DMS153 treated with DMSO at 0.1 percent for 48 hours (cell line): ENCODE data around the gene PCCA.
"Not testable (repeated sequence)": the region's sequence is repeated elsewhere in the genome, so short reads cannot be mapped to it uniquely, and the experiment has no call there.

ENCODE experiments used
- DNase-seq: peaks from one replicate; lab custom pipeline; 2025; ENCODE audit not compliant: unreplicated experiment; lab: John Stamatoyannopoulos, UW

The PCCA gene

GRCh38 chr13:100096526-100096925 is 7.6 kb downstream of the PCCA start:
- DNase-seq: no peak

GRCh38 chr13:100097821-100098220 is 8.9 kb downstream of the PCCA start:
- no peak for DNase-seq

GRCh38 chr13:100098445-100099116 is 9.7 kb downstream of the PCCA start:
- no peak for DNase-seq

GRCh38 chr13:100099117-100099445 is 10.2 kb downstream of the PCCA start:
- not testable (repeated sequence) for DNase-seq

- peak; percentile 3 for DNase-seq
Measured at GRCh38 chr13:100100115-100100879, 11.4 kb downstream of the PCCA start.

DNA sequence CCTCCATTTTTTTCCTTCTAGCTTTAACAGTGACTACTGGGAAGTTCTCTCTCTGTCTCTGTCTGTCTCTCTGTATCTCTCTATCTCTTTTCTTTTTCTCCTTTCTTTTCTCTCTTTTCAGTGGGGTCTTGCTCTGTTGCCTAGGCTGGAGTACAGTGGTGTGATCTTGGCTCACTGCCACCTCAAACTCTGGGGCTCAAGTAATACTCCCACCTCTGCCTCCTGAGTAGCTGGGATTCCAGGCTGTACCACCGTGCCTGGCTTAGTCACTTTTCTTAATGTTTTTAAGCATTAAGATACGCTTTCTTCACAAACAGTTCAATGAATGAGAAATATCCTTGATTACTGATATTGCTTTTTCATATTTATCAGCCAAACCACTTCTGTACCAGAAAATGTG is 13.1 kb downstream of the PCCA start:
- no peak for DNase-seq

- DNase-seq: no peak
Measured at GRCh38 chr13:100106005-100106404, 17.1 kb downstream of the PCCA start.

- DNase-seq: no peak
Measured at GRCh38 chr13:100106705-100107104, 17.8 kb downstream of the PCCA start.

- no peak for DNase-seq
Measured at GRCh38 chr13:100108913-100109507, 20.1 kb downstream of the PCCA start.

- no peak for DNase-seq
Measured at GRCh38 chr13:100110269-100110668, 21.4 kb downstream of the PCCA start.

DNA sequence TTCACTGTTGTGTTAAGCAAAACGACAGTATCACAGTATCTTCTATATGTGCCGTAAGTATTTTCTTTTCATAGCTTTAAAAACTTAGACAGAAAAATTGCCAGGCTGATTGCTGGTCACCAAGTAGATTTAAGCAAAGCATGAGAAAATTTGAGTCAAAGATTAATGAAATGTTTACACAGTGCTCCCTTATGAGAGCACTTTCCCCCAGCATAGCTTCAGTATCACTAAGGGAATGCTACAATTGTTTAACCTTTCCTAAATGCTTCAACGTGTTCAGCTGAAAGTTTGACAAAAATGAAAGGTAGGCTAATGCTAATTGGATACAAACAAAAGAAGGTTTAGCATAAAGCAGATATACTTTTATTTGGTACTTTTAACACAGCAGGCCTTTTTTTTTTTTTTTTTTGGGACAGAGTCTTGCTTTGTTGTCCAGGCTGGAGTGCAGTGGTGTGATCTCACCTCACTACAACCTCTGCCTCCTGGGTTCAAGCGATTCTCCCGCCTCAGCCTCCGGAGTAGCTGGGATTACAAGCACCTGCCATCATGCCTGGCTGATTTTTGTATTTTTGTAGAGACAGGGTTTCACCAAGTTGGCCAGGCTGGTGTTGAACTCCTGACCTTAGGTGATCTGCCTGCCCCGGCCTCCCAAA is 23.4 kb downstream of the PCCA start:
- no peak for DNase-seq

DNA sequence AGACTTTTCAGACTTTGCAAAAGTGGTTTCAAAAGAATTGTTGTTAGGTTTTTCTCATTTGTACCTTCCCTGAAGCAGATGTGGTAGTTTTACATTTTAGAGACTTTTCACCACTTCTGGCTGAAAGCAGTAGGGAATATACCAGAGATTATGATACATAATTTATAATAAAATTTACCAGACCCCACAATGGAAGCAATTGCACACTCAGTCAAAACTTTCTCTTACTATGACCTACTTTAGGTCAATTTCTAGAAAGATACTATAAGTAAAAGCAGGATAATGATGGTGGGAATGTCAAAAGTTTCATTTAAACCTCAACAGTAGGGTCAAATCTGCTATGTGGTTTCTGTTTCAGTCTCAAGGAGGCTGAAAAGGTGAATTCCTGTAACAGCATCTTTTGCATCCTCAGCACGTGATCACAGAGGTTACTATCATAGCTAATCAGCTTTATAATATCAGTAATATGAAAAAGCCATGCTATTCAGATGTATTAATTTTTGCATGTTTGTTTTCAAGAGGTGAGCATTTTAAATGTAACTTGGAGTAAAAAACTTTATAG is 26.9 kb downstream of the PCCA start:
- no peak for DNase-seq

- no peak for DNase-seq
Measured at GRCh38 chr13:100124265-100124664, 35.4 kb downstream of the PCCA start.

DNA sequence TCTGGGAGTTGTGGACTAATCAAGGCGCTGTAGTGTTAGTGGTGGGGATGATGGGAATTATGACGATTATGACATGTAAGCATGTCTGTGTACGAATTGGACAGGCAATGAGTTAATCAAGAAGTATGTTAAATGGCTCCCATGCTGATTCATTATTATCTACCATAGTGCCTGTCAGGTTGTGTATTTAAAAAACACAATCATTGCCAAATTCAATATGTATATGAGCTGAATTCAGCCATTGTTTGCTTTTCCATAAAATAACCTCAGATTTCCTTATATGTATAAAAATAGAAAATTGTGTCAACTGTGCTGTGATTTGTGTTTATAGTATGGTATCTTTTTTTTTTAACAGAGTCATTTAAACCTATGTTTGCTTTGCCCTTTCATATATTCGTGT is 37.1 kb downstream of the PCCA start:
- DNase-seq: no peak

DNA sequence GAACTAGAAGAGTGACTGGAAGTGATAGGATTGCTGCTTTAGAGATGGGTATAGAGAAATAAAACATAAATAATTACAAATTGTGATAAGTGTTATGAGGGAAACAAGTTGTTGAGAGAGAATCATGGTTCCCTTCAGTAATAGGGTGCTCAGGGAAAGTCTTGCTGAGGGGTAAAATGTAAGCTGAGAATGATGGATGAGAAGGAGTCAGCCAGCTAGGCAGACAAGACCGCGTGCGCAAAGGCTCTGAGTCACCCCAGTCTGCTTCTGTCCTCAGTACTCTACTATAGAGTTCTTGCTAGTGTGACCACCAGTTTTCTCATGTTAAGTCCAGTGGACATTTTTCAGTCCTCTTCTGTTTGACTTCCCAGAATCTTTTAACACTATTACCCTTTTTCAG is 39.5 kb downstream of the PCCA start:
- DNase-seq: no peak

DNA sequence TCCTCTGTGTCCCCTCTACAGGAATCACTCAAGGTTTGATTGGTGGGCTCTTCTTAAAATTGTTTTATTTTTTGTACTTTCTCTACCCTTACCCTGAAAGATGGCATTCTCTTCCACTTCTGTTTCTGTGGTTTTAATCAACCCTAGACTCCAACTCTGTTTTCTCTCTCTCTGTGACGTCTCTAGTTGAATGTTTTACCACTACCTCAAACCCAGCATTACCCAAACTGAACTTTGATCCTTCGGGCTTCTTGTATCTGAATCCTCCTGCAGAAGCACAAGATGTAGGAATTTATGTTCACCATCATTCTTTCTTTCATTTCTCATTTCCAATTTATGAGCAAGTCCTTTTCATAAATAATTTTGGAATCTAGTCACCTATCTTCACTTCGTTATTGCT is 39.9 kb downstream of the PCCA start:
- DNase-seq: no peak

GRCh38 chr13:100129605-100130004 is 40.7 kb downstream of the PCCA start:
- DNase-seq: no peak

- no peak for DNase-seq
Measured at GRCh38 chr13:100130092-100130491, 41.2 kb downstream of the PCCA start.

GRCh38 chr13:100130930-100131511 is 42.1 kb downstream of the PCCA start:
- DNase-seq: no peak

- no peak for DNase-seq
Measured at GRCh38 chr13:100131863-100132574, 43.1 kb downstream of the PCCA start.
